OCI-LY3 (cell line): ENCODE measurements around the gene SLC16A8.

Experiments used
- H2AFZ ChIP-seq: fragments of 200-600, 300-600 bp; shearing (Covaris generic); 2 replicates; pipeline ENCODE4 v1.6.0; 2014; ENCODE audit warnings: antibody characterized with exemption, low read depth, low read length
- H3K27ac ChIP-seq: fragments of 200-600, 300-600 bp; sonication (generic); 2 replicates; pipeline ENCODE4 v1.5.1; 2014; ENCODE audit warnings: mild to moderate bottlenecking, low read length, moderate library complexity, mixed read lengths
- H3K27me3 ChIP-seq: fragments of 200-600, 300-600 bp; sonication (generic); 2 replicates; pipeline ENCODE4 v1.6.1; 2014; ENCODE audit warnings: low read depth, low read length, mixed read lengths
- H3K36me3 ChIP-seq: fragments of 200-600, 300-600 bp; sonication (generic); replicated peaks from 2 replicates; pipeline ENCODE3; 2014; ENCODE audit warnings: low read depth, low read length, mixed read lengths
- H3K4me1 ChIP-seq: fragments of 300-600, 200-600 bp; sonication (generic); 2 replicates; pipeline ENCODE4 v1.6.1; 2014; ENCODE audit warnings: low read length, mixed read lengths
- H3K4me2 ChIP-seq: fragments of 200-600, 300-600 bp; sonication (generic); 2 replicates; pipeline ENCODE4 v1.6.1; 2014; ENCODE audit warnings: low read length, mixed read lengths
- H3K4me3 ChIP-seq: fragments of 300-600, 200-600 bp; sonication (generic); 2 replicates; pipeline ENCODE4 v1.5.1; 2014; ENCODE audit warnings: antibody characterized with exemption, mild to moderate bottlenecking, low read length, moderate library complexity
- H3K79me2 ChIP-seq: fragments of 300-600, 200-600 bp; shearing (Covaris generic); 2 replicates; pipeline ENCODE4 v1.6.1; 2014; ENCODE audit warnings: mild to moderate bottlenecking, low read length, mixed read lengths
- H3K9ac ChIP-seq: fragments of 300-600, 200-600 bp; shearing (Covaris generic); 2 replicates; pipeline ENCODE4 v1.6.0; 2014; ENCODE audit warnings: mild to moderate bottlenecking, low read length, moderate library complexity
- H3K9me3 ChIP-seq: fragments of 200-600, 300-600 bp; shearing (Covaris generic); 2 replicates; pipeline ENCODE4 v1.6.1; 2014; ENCODE audit warnings: low read length, mixed read lengths; ENCODE audit not compliant: insufficient read depth
- H4K20me1 ChIP-seq: fragments of 200-600, 300-600 bp; sonication (generic); 2 replicates; pipeline ENCODE4 v1.6.1; 2016; ENCODE audit warnings: low read length, mixed read lengths; ENCODE audit not compliant: insufficient read depth
- EZH2phosphoT487 ChIP-seq: fragments of 200-600 bp; shearing (Covaris generic); IDR thresholded peaks from 2 replicates; pipeline ENCODE4 v1.6.1; 2018; ENCODE audit warnings: antibody characterized with exemption, mixed run types, low read depth
- TF ChIP-seq, protein P1 (sequence below): fragments of 200-600, 300-600 bp; sonication (generic); IDR thresholded peaks from 2 replicates; pipeline ENCODE4 v1.5.1; 2014; ENCODE audit warnings: antibody characterized with exemption, low read length, low read depth

The SLC16A8 gene

DNA sequence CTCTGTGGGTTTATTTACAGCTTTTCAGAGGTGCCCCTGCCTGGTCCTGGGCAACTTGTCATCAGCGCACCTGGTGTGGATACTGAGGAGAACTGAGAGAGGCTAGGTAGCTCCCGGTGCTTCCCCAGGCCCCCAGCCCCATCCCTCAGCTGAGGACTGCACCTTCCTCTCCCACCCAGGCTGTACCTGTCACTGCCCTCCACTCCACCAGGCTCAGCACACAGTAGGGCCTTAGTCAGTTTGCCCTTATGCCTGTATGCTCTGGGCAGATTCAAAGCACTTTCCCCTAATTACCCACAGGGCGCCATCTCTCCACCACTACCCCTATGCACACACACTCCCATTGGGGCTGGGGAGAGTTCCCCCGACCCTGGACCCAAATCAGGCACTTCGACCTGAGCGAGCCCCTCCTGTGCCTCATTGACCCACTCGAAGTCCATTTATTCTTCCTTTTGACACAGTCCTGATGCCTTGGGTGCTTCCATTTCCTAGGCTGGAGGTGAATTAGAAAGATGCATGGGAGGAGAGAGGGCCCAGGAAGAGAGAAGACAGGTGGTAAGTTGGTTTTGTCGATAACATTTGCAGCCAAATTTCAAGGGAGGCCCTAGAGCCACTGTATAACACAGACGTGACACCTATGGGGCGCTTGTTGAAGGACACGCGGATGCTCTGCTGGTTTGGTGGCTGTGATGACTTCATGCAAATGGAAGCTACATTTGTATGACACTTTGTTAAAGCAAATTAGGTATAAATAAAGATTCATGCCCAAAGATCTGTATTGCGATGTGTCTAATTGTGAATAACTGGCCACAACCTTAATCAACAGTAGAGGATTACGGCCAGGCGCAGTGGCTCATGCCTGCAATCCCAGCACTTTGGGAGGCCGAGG lies 40.6 kb downstream of the SLC16A8 start:
- Histone ChIP-seq H3K79me2 (no peaks in the 10 kb centered on the region), H3K27me3 (peaks cover 18% of the 10 kb centered on the region), H2AFZ (no peak overlapping the region), H3K9me3 (no peaks in the 10 kb centered on the region), H3K4me2 (no peak overlapping the region), H4K20me1 (no peaks in the 10 kb centered on the region), H3K4me1 (0 out of 2 replicates have a peak, but pooled peaks cover 2% of the 10 kb centered on the region), H3K4me3 (no peak overlapping the region), H3K27ac (no peak overlapping the region), H3K36me3 (no peaks in the 10 kb centered on the region), H3K9ac (no peak overlapping the region)
- TF ChIP-seq, protein P1, sequence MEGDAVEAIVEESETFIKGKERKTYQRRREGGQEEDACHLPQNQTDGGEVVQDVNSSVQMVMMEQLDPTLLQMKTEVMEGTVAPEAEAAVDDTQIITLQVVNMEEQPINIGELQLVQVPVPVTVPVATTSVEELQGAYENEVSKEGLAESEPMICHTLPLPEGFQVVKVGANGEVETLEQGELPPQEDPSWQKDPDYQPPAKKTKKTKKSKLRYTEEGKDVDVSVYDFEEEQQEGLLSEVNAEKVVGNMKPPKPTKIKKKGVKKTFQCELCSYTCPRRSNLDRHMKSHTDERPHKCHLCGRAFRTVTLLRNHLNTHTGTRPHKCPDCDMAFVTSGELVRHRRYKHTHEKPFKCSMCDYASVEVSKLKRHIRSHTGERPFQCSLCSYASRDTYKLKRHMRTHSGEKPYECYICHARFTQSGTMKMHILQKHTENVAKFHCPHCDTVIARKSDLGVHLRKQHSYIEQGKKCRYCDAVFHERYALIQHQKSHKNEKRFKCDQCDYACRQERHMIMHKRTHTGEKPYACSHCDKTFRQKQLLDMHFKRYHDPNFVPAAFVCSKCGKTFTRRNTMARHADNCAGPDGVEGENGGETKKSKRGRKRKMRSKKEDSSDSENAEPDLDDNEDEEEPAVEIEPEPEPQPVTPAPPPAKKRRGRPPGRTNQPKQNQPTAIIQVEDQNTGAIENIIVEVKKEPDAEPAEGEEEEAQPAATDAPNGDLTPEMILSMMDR: no peak
- no peak for TF ChIP-seq EZH2phosphoT487

DNA sequence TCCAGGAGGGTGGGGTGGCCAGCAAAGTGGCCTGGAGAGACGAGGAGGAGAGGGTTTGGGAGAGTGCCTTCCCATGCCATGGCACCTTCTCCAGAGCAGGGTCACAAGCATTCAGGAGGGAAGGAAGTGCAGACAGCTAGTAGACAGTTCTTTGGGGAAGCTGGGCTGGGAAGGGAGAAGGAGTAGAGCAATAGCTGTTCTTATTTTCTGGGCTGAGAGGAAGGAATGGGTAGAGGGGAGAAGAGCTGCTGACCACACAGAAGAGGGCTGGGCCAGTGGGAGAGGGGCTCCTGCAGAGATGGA lies 41.5 kb downstream of the SLC16A8 start:
- Histone ChIP-seq H3K4me2 (no peak overlapping the region), H3K4me3 (no peak overlapping the region), H3K9ac (no peak overlapping the region), H4K20me1 (no peaks in the 10 kb centered on the region), H2AFZ (no peak overlapping the region), H3K79me2 (no peaks in the 10 kb centered on the region), H3K9me3 (no peaks in the 10 kb centered on the region), H3K36me3 (no peaks in the 10 kb centered on the region), H3K27me3 (peaks cover 12% of the 10 kb centered on the region), H3K4me1 (0 out of 2 replicates have a peak, but pooled peaks cover 2% of the 10 kb centered on the region), H3K27ac (no peak overlapping the region)
- TF ChIP-seq, protein P1: no peak
- TF ChIP-seq EZH2phosphoT487: no peak

DNA sequence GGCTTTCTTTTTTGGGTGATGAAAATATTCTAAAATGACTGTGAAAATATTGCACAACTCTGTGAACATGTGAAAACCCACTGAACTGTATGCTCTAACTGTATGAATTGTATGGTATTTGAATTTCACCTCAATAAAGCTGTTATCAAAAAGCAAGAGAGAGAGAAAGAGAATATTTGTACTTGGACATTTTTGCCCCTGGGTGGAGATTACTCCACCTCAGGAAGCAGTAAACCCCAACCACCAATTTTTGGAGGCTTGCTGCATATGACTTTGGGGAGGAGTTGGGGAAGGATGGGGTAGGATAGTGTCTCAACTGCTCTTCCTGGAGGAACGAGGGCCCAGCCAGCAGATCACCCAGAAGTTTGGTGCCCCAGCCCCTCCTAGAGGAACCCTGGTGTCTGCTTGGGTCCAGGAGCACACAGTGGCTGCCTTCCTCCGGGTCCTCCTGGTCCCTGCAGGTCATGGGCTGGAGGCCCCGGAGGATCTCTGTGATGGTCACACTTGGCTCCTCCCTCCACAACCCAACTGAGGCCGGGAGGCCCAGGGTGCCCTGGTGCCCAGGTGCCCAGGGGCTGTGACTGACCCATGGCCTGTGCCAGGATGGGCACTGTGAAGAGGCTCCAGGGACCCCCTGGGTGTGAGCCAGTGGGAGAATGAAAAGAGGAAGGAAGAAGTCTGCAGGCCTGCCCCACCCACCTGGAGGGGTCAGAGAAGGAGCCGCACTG lies 42.1 kb downstream of the SLC16A8 start:
- no peaks in the 10 kb centered on the region for H3K79me2 ChIP-seq
- H3K36me3 ChIP-seq: no peaks in the 10 kb centered on the region
- H4K20me1 ChIP-seq: no peaks in the 10 kb centered on the region
- no peaks in the 10 kb centered on the region for H3K9me3 ChIP-seq
- no peak overlapping the region for H3K9ac ChIP-seq
- H3K4me1 ChIP-seq: 0 out of 2 replicates have a peak, but pooled peaks cover 2% of the 10 kb centered on the region
- no peak overlapping the region for H3K27ac ChIP-seq
- TF ChIP-seq, protein P1: no peak
- TF ChIP-seq EZH2phosphoT487: no peak
- H3K27me3 ChIP-seq: peaks cover 7% of the 10 kb centered on the region
- H3K4me3 ChIP-seq: no peak overlapping the region
- no peak overlapping the region for H3K4me2 ChIP-seq
- H2AFZ ChIP-seq: no peak overlapping the region

DNA sequence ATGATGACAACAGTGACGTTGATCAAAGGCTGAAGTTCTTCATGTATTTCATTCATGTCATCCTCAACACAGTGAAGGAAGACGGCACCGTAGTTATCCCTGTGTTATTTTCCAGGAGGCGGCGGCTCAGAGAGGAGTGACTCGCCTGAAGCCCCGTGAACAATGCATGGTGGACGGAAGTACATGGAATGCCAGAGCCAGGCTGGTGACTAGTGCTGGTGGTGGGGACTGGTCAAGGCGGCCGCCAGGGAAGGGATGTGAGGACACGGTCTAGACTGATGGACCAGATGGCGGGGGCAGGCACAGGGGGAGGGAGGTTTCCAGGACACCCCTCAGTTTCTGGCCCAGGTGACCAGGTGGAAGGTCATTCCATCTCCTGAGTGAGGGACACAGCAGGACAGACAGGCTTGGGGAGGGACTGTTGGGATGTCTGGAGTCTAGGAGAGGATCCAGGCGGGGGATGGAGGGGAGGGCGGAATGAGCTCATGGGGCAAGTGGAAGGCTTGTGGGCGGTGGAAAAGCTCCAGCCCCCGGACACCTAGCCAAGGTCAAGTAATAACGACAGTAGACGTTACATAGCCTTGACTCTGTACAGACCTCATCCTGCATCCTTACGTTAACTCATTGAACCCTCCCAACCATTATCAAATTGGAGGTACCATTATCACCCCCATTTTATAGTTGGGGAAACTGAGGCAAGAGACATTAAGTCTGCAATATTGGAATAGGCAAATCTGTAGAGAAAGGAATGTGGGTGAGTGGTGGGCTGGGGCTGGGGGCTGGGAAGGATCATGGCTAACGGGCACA lies 42.8 kb downstream of the SLC16A8 start:
- H4K20me1 ChIP-seq: no peaks in the 10 kb centered on the region
- 0 out of 2 replicates have a peak, but pooled peaks cover 2% of the 10 kb centered on the region for H3K4me1 ChIP-seq
- H3K79me2 ChIP-seq: no peaks in the 10 kb centered on the region
- TF ChIP-seq EZH2phosphoT487: no peak
- TF ChIP-seq, protein P1: no peak
- no peak overlapping the region for H3K27ac ChIP-seq
- no peaks in the 10 kb centered on the region for H3K27me3 ChIP-seq
- no peak overlapping the region for H3K4me2 ChIP-seq
- H2AFZ ChIP-seq: no peak overlapping the region
- H3K36me3 ChIP-seq: no peaks in the 10 kb centered on the region
- H3K4me3 ChIP-seq: no peak overlapping the region
- no peaks in the 10 kb centered on the region for H3K9me3 ChIP-seq
- no peak overlapping the region for H3K9ac ChIP-seq
